Esophagus squamous epithelium (tissue), 4 donors: ENCODE results near the gene SNX32.

ENCODE experiments used
- POLR2A ChIP-seq, 4 donors: fragments of 450-650 bp; IDR thresholded peaks; one replicate each; pipeline ENCODE4 v1.6.1; 2017; ENCODE audit warnings: antibody characterized with exemption in 4 of 4, mild to moderate bottlenecking in 4 of 4, moderate library complexity in 3 of 4
- TF ChIP-seq, protein P1 (sequence below), 6 experiments: fragments of 450-650 bp in 4 of 6; fragments of 200-600 bp in 2 of 6; sonication (generic) in 2 of 6; IDR thresholded peaks; one replicate each; pipeline ENCODE4 v1.5.1; 2016 to 2019; ENCODE audit warnings: antibody characterized with exemption in 6 of 6, mild to moderate bottlenecking in 4 of 6, moderate library complexity in 4 of 6

DNA sequence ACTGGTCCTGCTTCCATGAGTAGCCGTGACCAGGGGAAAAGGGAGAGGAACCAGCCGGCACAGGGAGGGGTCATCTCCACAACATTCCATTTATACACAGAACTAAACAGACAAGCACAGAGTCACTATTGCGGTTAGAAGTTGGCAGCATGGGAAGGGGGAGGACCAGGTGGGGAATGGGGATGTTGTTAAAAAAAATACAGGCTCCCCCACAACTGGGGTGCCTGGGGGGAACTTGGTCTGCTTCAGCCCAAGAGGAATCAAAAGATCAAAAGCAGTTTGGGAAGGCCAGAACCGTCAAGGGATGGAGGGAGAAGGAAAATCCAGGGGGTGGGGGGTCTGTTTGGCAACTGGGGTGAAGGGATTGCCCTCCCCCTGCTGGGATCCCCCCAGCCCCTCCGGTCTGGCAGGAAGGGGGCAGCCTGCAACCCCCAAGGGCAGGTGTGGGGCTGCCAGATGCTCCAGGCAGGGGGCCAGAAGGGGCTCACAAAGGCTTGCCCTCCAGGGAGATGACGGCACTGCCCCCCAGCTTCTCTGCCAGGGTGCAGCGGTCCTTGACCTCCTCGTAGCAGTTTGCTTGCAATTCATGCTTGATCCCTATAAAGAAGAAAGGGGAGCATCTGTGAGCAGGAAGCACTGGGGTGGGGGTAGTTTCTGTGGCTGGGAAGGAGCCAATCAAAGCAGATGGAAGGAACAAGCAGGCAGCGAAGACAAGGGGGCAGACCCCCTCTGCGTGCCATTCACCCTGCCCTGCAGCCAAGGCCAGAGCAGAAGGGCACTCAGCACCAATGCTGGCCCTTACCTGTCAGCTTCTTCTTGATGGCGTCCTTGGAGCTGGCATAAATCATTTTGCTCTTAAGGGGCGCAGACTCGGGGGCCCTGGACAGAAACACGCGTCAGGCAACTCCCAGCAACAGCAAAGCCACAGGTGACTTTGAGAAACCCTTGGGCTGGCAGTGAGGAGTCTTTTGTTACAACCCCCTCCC lies 21.4 kb downstream of the SNX32 start:
- TF ChIP-seq, protein P1, sequence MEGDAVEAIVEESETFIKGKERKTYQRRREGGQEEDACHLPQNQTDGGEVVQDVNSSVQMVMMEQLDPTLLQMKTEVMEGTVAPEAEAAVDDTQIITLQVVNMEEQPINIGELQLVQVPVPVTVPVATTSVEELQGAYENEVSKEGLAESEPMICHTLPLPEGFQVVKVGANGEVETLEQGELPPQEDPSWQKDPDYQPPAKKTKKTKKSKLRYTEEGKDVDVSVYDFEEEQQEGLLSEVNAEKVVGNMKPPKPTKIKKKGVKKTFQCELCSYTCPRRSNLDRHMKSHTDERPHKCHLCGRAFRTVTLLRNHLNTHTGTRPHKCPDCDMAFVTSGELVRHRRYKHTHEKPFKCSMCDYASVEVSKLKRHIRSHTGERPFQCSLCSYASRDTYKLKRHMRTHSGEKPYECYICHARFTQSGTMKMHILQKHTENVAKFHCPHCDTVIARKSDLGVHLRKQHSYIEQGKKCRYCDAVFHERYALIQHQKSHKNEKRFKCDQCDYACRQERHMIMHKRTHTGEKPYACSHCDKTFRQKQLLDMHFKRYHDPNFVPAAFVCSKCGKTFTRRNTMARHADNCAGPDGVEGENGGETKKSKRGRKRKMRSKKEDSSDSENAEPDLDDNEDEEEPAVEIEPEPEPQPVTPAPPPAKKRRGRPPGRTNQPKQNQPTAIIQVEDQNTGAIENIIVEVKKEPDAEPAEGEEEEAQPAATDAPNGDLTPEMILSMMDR (IDR thresholded peaks at IDR 0.05) = no peak
- no peak for TF ChIP-seq POLR2A (IDR thresholded peaks at IDR 0.05)
